Astrocyte (in vitro differentiated cells and primary cell): Measurements from ENCODE around the gene SON. TPM values are rescaled to one million over a fixed set of nuclear protein-coding genes. Genes with fewer than 3 reads are reported as not detected.

Experiments
- DNase-seq: peaks from one replicate; pipeline ENCODE4 v3.0.0-alpha.2; 2010; ENCODE audit warnings: low read depth
- FAIRE-seq: peaks from 2 replicates; lab custom pipeline; 2011; peaks lifted over from hg19 to GRCh38; lab: Jason Lieb, UNC
- H2AFZ ChIP-seq: 2 replicates; pipeline ENCODE4 v1.6.0; 2012; ENCODE audit warnings: low read depth, low read length, inconsistent platforms
- H3K27ac ChIP-seq: 2 replicates; pipeline ENCODE4 v1.5.1; 2011; ENCODE audit warnings: low read depth, low read length, inconsistent platforms
- H3K27me3 ChIP-seq: 2 replicates; pipeline ENCODE4 v1.6.0; 2011; ENCODE audit warnings: low read length, inconsistent platforms; ENCODE audit not compliant: insufficient read depth
- H3K36me3 ChIP-seq: 2 replicates; pipeline ENCODE4 v1.5.1; 2011; ENCODE audit warnings: low read length, inconsistent platforms; ENCODE audit not compliant: insufficient read depth
- H3K4me1 ChIP-seq: 2 replicates; pipeline ENCODE4 v1.5.1; 2011; ENCODE audit warnings: low read length, inconsistent platforms; ENCODE audit not compliant: insufficient read depth
- H3K4me2 ChIP-seq: 2 replicates; pipeline ENCODE4 v1.6.0; 2012; ENCODE audit warnings: low read length, inconsistent platforms
- H3K4me3 ChIP-seq: 2 replicates; pipeline ENCODE4 v1.5.1; 2011; ENCODE audit warnings: low read depth, mild to moderate bottlenecking, low read length, inconsistent platforms; ENCODE audit not compliant: insufficient read depth
- H3K79me2 ChIP-seq: 2 replicates; pipeline ENCODE4 v1.6.0; 2012; ENCODE audit warnings: mild to moderate bottlenecking, low read length, inconsistent platforms; ENCODE audit not compliant: insufficient read depth
- H3K9ac ChIP-seq: 2 replicates; pipeline ENCODE4 v1.6.0; 2012; ENCODE audit warnings: mild to moderate bottlenecking, low read length, inconsistent platforms
- H3K9me3 ChIP-seq: 2 replicates; pipeline ENCODE4 v1.5.1; 2012; ENCODE audit warnings: low read depth, mild to moderate bottlenecking, low read length, inconsistent platforms; ENCODE audit not compliant: insufficient read depth
- H4K20me1 ChIP-seq: 2 replicates; pipeline ENCODE4 v1.6.0; 2012; ENCODE audit warnings: low read length, inconsistent platforms; ENCODE audit not compliant: insufficient read depth
- H3K27ac Mint-ChIP-seq: one replicate; pipeline ENCODE4 v1.8.0; 2021; ENCODE audit warnings: mild to moderate bottlenecking, mixed read lengths; ENCODE audit not compliant: unreplicated experiment
- H3K27me3 Mint-ChIP-seq: one replicate; pipeline ENCODE4 v1.8.0; 2021; ENCODE audit warnings: low read depth, mixed read lengths; ENCODE audit not compliant: unreplicated experiment
- H3K36me3 Mint-ChIP-seq: one replicate; pipeline ENCODE4 v1.8.0; 2021; ENCODE audit warnings: low read depth, mixed read lengths; ENCODE audit not compliant: unreplicated experiment
- H3K4me1 Mint-ChIP-seq: one replicate; pipeline ENCODE4 v1.8.0; 2021; ENCODE audit warnings: low read depth, mixed read lengths; ENCODE audit not compliant: unreplicated experiment
- H3K4me3 Mint-ChIP-seq: one replicate; pipeline ENCODE4 v1.8.0; 2021; ENCODE audit warnings: mild to moderate bottlenecking, moderate library complexity, mixed read lengths; ENCODE audit not compliant: unreplicated experiment
- H3K9me3 Mint-ChIP-seq: one replicate; pipeline ENCODE4 v1.8.0; 2021; ENCODE audit warnings: mild to moderate bottlenecking, mixed read lengths; ENCODE audit not compliant: unreplicated experiment
- CTCF ChIP-seq: IDR thresholded peaks from 2 replicates; pipeline ENCODE4 v1.5.1; 2011; ENCODE audit warnings: low read depth, mild to moderate bottlenecking, inconsistent platforms, low read length, moderate library complexity; ENCODE audit not compliant: insufficient read depth
- EZH2 ChIP-seq: IDR thresholded peaks from 2 replicates; pipeline ENCODE4 v1.6.1; 2012; ENCODE audit warnings: mild to moderate bottlenecking, low read length, inconsistent platforms; ENCODE audit not compliant: insufficient read depth
- total RNA-seq: library from RNA; stranded (reverse); gene quantifications from 2 replicates; pipeline ENCODE4 v1.2.1, GENCODE V29; 2021

Gene SON
- total RNA-seq, 1 donor from 2014 or later = 290 TPM

GRCh38 chr21:33541756-33542639 lies 840 bp upstream of the SON start, which contains the start of gene GART:
TSS of gene GART (minus strand) at chr21:33542117. CDS start at chr21:33539315, 2,802 bp downstream.
- TF ChIP-seq CTCF (no peak), EZH2 (no peak)
- Histone ChIP-seq H3K36me3 (peaks cover 5% of the 10 kb centered on the region), H3K4me1 (peaks cover 11% of the 10 kb centered on the region), H3K27me3 (no peaks in the 10 kb centered on the region), H3K79me2 (peaks cover 85% of the 10 kb centered on the region), H2AFZ (peak within 1 kb of the TSS; percentile 86), H4K20me1 (peaks cover 38% of the 10 kb centered on the region), H3K4me3 (peak within 1 kb of the TSS; percentile 94), H3K4me2 (peak within 1 kb of the TSS; percentile 96), H3K9me3 (no peaks in the 10 kb centered on the region), H3K27ac (peak within 1 kb of the TSS; percentile 100), H3K9ac (peak within 1 kb of the TSS; percentile 99)
- FAIRE-seq (no peak), DNase-seq (peak; percentile 46)
- Mint-ChIP-seq H3K36me3 (peaks cover 9% of the 10 kb centered on the region), H3K27ac (peak within 1 kb of the TSS; percentile 100), H3K4me3 (peak within 1 kb of the TSS; percentile 91), H3K9me3 (no peaks in the 10 kb centered on the region), H3K27me3 (no peaks in the 10 kb centered on the region), H3K4me1 (peaks cover 6% of the 10 kb centered on the region)

DNA sequence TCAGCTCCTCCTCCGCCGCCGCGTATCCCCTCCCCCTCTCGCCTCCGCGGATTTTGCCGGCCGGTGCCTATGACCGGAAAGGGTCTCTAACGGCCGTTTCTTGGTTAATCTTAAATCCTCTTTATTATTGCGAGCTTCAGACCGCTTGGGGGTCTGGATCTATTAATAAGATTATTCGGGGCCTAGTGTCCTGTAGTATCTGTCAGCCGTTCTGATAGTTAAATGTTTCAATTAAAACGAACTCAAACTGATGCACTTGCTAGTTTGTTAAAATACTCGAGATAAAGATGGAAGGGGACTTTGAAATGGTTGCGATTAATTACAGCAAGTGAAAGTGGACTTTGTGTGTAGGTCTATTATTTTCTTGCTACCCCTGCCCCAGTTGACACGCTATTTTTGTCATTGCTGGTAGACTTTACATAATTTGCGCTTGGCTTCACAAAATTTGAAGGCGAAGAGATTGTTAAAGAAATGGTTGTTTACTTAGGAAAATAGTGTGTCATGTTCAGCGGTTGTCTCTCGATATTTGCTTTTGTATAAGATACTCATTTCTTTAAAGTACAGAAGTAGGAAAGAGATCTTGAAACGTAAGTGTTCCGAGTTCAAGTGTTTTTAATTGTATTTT lies 779 bp downstream of the SON start:
- no peaks in the 10 kb centered on the region for H3K27me3 Mint-ChIP-seq
- DNase-seq (no peak), FAIRE-seq (no peak)
- peaks cover 11% of the 10 kb centered on the region for H3K4me1 ChIP-seq
- H3K36me3 Mint-ChIP-seq = peaks cover 5% of the 10 kb centered on the region
- peaks cover 92% of the 10 kb centered on the region for H3K79me2 ChIP-seq
- H3K27ac ChIP-seq = peak overlapping the region; percentile 100
- peak overlapping the region; percentile 100 for H3K27ac Mint-ChIP-seq
- no peaks in the 10 kb centered on the region for H3K9me3 ChIP-seq
- H3K4me2 ChIP-seq = peak overlapping the region; percentile 84
- no peak for TF ChIP-seq CTCF
- TF ChIP-seq EZH2 = no peak
- H3K27me3 ChIP-seq = no peaks in the 10 kb centered on the region
- H3K9me3 Mint-ChIP-seq = no peaks in the 10 kb centered on the region
- H2AFZ ChIP-seq = no peak overlapping the region
- H3K36me3 ChIP-seq = peaks cover 10% of the 10 kb centered on the region
- peak overlapping the region; percentile 91 for H3K4me3 Mint-ChIP-seq
- peaks cover 6% of the 10 kb centered on the region for H3K4me1 Mint-ChIP-seq
- H3K4me3 ChIP-seq = peak overlapping the region; percentile 94
- peaks cover 54% of the 10 kb centered on the region for H4K20me1 ChIP-seq
- H3K9ac ChIP-seq = peak overlapping the region; percentile 99
